Esophagus muscularis mucosa (tissue), 3 donors: Measurements from ENCODE around the gene PLXNA1.

Experiments used
- CTCF ChIP-seq, 3 experiments: fragments of 200-600 bp in 2 of 3; fragments of 450-650 bp in 1 of 3; sonication (generic) in 2 of 3; IDR thresholded peaks; one replicate each; pipeline ENCODE4 v1.5.1; 2017 to 2019; ENCODE audit warnings: antibody characterized with exemption in 3 of 3, mild to moderate bottlenecking in 2 of 3, moderate library complexity in 1 of 3
- POLR2A ChIP-seq: fragments of 450-650 bp; IDR thresholded peaks from one replicate; pipeline ENCODE4 v1.6.1; 2017; ENCODE audit warnings: antibody characterized with exemption, moderate library complexity, mild to moderate bottlenecking, low read depth

GRCh38 chr3:126952261-126952982 lies 30.5 kb upstream of the PLXNA1 start:
- TF ChIP-seq CTCF (IDR thresholded peaks at IDR 0.05): no peak
- no peak for TF ChIP-seq POLR2A
